BJ (cell line): ENCODE results near the gene PHPT1. TPM values are rescaled to one million over a fixed set of nuclear protein-coding genes. Genes with fewer than 3 reads are reported as not detected.
"Not testable (repeated sequence)": the region's sequence is repeated elsewhere in the genome, so short reads cannot be mapped to it uniquely, and the experiment has no call there.

Experiments used
- CTCF ChIA-PET: fragments of 350-600 bp; formaldehyde crosslinking; extraction: SDS; loops from one replicate; lab custom pipeline; 2021; ENCODE audit warnings: antibody characterized with exemption, inconsistent platforms; lab: Yijun Ruan, JAX
- POLR2A ChIA-PET: fragments of 300-600 bp; sonication (Branson Sonifier 250); formaldehyde crosslinking; extraction: SDS; loops from one replicate; lab custom pipeline; 2021; ENCODE audit warnings: antibody characterized with exemption; lab: Charles Lee
- DNase-seq: peaks from one replicate; pipeline ENCODE4 v3.0.0-alpha.2; 2011; ENCODE audit warnings: low read depth
- H3K27me3 ChIP-seq: 2 replicates; pipeline ENCODE4 v1.6.0; 2011; ENCODE audit warnings: low read length; ENCODE audit not compliant: control insufficient read depth, insufficient read depth
- H3K36me3 ChIP-seq: 2 replicates; pipeline ENCODE4 v1.5.1; 2011; ENCODE audit warnings: low read length; ENCODE audit not compliant: control insufficient read depth, insufficient read depth
- H3K4me3 ChIP-seq: 2 replicates; pipeline ENCODE4 v1.5.1; 2011; ENCODE audit warnings: low read depth, mild to moderate bottlenecking, control low read depth, low read length
- polyA plus RNA-seq: library from polyadenylated mRNA; depleted of rRNA; stranded (reverse); fragments of >200 nt; gene quantifications from 2 replicates; pipeline ENCODE4 v1.2.3, GENCODE V29; 2011
- TF ChIP-seq, protein P1 (sequence below): IDR thresholded peaks from 2 replicates; pipeline ENCODE4 v1.5.1; 2011; ENCODE audit warnings: low read depth, mild to moderate bottlenecking, control low read depth, inconsistent platforms, low read length, moderate library complexity; ENCODE audit not compliant: insufficient read depth

Gene PHPT1
- polyA plus RNA-seq, 1 experiment: 233 TPM

GRCh38 chr9:136829981-136830885 is 19.0 kb upstream of the PHPT1 start:
- Histone ChIP-seq H3K4me3 (no peak overlapping the region), H3K27me3 (no peaks in the 10 kb centered on the region), H3K36me3 (peaks cover 42% of the 10 kb centered on the region)
- POLR2A ChIA-PET: no interaction called here
- no peak for DNase-seq
- CTCF ChIA-PET: interaction anchor here (1.1 to 2.8 kb wide), 3 partner anchors 12 to 199 kb away, joined by 3 to 16 read pairs (median 5); partner anchors contain the start of gene AJM1
- TF ChIP-seq, protein P1, sequence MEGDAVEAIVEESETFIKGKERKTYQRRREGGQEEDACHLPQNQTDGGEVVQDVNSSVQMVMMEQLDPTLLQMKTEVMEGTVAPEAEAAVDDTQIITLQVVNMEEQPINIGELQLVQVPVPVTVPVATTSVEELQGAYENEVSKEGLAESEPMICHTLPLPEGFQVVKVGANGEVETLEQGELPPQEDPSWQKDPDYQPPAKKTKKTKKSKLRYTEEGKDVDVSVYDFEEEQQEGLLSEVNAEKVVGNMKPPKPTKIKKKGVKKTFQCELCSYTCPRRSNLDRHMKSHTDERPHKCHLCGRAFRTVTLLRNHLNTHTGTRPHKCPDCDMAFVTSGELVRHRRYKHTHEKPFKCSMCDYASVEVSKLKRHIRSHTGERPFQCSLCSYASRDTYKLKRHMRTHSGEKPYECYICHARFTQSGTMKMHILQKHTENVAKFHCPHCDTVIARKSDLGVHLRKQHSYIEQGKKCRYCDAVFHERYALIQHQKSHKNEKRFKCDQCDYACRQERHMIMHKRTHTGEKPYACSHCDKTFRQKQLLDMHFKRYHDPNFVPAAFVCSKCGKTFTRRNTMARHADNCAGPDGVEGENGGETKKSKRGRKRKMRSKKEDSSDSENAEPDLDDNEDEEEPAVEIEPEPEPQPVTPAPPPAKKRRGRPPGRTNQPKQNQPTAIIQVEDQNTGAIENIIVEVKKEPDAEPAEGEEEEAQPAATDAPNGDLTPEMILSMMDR: no peak

DNA sequence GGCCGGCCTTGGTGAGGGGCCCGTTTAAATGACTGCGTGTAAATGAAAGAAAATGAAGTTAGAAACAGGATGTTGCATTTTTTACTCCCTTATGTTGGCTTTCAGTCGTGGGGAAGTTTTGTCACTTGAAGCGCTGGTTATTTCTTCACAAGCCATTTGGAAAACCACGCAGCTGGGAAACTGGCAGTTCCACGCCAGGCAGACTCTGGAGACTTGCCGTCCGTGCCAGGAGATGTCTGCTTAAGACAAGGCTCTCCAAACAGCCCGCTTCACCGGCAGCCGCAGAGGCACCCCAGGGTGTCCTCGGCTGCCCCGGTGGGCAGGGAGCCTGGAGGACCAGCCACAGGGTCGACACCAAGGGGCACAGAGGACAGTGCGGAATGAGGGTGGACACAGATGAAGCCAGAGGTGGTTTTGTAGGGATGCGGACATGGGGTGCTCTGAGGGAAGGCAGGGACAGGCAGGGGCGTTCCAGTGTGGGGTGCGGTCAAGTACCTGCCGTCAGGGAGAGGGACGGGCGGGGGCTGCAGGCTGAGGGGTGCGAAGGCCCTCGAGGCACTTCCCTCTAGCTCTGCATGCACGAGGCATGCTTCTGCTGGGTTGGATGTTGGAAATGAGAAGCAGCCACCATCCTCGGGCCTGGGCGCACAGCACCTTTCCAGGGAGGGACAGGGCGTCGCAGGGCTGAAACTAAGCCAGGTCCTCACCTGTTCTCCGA is 18.0 kb upstream of the PHPT1 start:
- CTCF ChIA-PET: interaction anchor here (1.0 to 1.2 kb wide), 2 partner anchors 12 to 204 kb away, joined by 3 to 5 read pairs; no protein-coding TSS in a partner anchor
- Histone ChIP-seq H3K36me3 (peaks cover 40% of the 10 kb centered on the region), H3K27me3 (no peaks in the 10 kb centered on the region), H3K4me3 (no peak overlapping the region)
- POLR2A ChIA-PET: no interaction called here
- TF ChIP-seq, protein P1: no peak
- DNase-seq: no peak

GRCh38 chr9:136831720-136832104 is 17.5 kb upstream of the PHPT1 start:
- H3K27me3 ChIP-seq: no peaks in the 10 kb centered on the region
- ChIA-PET CTCF (interaction anchor here (1.0 to 1.2 kb wide), 2 partner anchors 12 to 203 kb away, joined by 3 to 5 read pairs; no protein-coding TSS in a partner anchor), POLR2A (no interaction called here)
- TF ChIP-seq, protein P1: no peak
- DNase-seq: no peak
- peaks cover 37% of the 10 kb centered on the region for H3K36me3 ChIP-seq
- no peak overlapping the region for H3K4me3 ChIP-seq

GRCh38 chr9:136832581-136832980 is 16.6 kb upstream of the PHPT1 start:
- no peak for DNase-seq
- H3K4me3 ChIP-seq: no peak overlapping the region
- POLR2A ChIA-PET: no interaction called here
- CTCF ChIA-PET: interaction anchor here (1.2 kb wide), 1 partner anchor 11 kb away, joined by 5 read pairs; no protein-coding TSS in a partner anchor
- TF ChIP-seq, protein P1: no peak
- peaks cover 31% of the 10 kb centered on the region for H3K36me3 ChIP-seq
- H3K27me3 ChIP-seq: no peaks in the 10 kb centered on the region

- not testable (repeated sequence) for DNase-seq, H3K4me3 ChIP-seq, H3K27me3 ChIP-seq
- ChIA-PET CTCF (interaction anchor here (0.6 to 2.3 kb wide), 2 partner anchors 9 to 27 kb away, joined by 4 to 8 read pairs; partner anchors contain the start of gene AJM1), POLR2A (interaction anchor here (0.5 kb wide), 1 partner anchor 11 kb away, joined by 6 read pairs; no protein-coding TSS in a partner anchor)
- peaks cover 25% of the 10 kb centered on the region for H3K36me3 ChIP-seq
Observed at GRCh38 chr9:136833381-136834048, 15.7 kb upstream of the PHPT1 start.
